GM19351 (cell line): Measurements from ENCODE around the gene GRIA3.

Experiments used
- ATAC-seq: cut with Tn5 transposase; IDR thresholded peaks from one replicate; pipeline ENCODE4 v1.9.1; 2021; ENCODE audit warnings: mild to moderate bottlenecking, moderate library complexity; ENCODE audit not compliant: unreplicated experiment

Gene GRIA3

DNA sequence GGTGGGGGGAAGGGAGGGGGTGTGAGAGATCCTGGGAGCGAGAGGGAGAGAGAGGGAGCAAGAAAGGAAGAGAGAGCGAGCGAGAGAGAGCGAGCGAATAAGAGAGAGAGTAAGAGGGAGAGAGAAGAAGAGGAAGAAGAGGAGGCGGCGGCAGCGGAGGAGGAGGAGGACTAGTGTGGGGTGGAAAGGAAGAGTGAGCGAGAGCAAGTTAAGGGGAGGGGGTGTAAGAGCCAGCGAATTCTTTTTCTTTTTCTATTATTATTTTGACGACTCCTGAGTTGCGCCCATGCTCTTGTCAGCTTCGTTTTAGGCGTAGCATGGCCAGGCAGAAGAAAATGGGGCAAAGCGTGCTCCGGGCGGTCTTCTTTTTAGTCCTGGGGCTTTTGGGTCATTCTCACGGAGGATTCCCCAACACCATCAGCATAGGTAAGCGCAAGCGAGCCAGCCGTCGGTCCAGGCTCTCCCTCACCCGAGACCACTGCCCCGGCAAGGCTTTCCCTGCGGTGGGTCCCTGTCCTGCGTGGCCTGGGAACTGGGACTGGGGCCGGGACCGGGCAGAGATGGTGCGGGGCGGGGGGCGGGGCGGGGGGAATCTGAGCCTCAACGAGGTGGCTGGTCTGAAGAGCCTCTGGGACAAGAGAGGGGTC, at the start of gene GRIA3:
Gene GRIA3, plus strand, starts transcription at position 60 of the 647 bp plus-strand sequence. Its CDS starts 258 bp downstream, at position 318.
- ATAC-seq = no peak

DNA sequence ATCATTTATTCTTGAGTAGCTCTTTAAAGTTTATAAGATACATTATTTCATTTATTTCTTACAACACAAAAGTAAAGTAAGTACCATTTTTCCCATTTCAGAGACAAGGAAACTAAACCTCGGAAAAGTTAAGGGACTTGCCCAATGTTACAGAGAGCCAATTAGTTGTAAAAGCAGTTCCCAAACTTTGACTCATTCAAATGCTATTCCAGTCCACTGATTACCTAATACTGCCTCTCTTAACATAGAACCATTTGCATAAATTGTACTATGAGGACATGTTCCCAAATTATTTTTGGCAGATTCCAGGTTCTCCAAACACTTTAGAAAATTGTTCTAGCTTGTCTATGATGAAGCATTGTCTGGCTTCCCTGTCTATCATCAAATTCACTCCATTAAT, 45.6 kb upstream of the GRIA3 start:
- ATAC-seq = no peak

DNA sequence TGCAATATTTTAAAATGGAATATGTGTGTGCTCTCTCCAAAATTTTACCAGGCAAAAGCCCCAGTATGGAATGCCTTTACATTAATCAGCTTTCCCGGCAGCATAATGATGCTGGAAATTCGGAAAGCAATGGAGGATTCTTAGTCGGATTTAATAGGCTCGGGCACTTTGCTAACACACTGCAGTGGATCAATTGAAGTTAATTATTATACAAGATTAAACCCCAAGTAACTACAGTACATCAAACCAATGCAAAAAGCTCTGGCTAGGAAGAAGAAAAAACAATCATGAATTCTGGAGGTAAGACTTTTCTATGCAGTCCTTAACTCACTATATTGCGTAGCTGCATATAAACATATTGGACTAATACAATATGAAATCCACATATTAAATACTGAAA, 43.6 kb upstream of the GRIA3 start:
- ATAC-seq = no peak

DNA sequence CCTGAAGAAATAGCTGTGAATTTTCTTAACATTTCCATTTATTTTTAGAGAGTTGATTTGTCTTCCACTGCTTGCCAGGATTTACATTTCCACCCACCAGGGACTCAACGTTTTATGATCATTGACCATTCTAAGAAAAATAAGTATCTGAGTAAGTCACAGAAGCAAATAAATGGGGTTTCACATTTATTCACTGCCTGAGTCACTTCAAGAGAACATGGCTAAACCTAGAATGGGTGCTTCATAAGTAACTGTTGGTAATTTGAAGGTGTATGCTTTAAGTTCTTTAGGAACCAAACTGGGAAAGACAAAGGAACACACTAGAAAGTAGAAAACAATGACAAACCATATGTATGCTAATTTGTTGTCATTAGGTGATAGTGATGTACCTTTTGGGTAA, 43.2 kb upstream of the GRIA3 start:
- ATAC-seq = no peak

DNA sequence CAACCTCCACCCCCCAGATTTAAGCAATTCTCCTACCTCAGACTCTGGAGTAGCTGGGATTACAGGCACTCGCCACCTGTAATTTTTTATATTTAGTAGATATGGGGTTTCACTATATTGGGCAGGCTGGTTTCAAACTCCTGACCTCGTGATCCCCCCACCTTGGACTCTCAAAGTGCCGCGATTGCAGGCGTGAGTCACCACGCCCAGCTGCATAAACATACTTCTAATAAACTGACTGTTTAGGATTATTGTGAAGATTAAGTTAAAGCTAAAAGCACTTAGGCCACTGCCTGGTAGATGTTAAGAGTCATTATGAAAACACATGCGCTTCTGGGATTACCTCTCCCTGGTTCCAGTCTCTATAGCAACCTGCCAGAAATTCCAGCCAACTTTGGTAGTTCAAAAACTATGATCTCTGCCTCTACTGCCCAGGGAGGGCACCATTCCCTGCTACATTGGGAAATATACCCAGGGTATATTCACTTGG, 30.2 kb upstream of the GRIA3 start:
- no peak for ATAC-seq

DNA sequence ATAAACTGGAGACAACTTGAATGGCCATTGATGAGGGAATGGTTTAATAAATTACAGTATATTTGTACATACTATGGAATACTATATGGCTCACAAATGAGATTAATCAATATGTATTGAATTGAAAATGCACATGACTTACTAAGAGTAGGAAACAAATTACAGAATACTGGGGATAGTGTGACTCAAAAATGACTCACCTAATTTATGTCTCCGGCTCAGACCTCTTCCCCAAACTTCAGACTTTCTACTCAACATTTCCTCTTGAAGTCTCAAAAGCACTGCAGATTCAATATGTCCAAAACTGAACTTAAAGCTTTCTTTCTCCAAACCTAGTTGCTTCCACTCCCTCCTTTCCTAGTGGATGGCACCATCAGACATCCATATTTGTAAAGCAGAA, 28.8 kb upstream of the GRIA3 start:
- no peak for ATAC-seq

DNA sequence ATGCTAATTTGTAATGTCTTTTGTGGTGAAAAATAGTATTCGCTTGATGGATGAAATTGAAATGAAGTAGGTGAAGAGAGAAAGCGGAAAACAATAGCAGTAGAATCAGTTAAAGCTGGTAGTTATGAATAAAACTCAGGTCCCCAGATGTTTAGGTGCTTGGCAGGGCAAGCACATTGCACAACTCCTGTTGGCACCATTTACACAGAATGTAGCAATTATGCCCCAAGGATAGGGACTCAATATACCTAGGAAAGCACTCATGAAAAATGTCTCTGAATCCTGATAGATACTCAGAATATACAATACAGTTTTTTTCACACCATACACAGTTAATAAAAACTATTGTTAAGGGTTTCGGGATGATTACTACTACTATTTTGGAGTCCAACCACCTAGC, 26.5 kb upstream of the GRIA3 start:
- ATAC-seq = no peak

DNA sequence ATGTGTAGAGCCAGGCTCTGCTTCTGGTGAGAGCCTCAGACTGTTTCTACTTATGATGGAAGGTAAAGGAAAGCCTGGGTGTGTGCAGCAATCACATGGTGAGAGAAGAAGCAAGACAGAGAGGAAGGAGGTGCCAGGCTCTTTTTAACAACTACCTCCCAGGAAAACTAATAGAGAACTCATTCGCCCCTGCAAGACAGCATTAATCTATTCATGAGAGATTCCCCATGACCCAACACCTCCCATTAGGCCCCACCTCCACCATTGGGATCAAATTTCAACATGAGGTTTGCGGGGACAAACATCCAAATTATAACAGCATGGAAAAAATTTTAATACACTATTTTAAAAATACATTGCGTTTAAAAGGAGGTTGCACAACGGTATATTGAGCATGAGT, 24.7 kb upstream of the GRIA3 start:
- ATAC-seq = no peak

DNA sequence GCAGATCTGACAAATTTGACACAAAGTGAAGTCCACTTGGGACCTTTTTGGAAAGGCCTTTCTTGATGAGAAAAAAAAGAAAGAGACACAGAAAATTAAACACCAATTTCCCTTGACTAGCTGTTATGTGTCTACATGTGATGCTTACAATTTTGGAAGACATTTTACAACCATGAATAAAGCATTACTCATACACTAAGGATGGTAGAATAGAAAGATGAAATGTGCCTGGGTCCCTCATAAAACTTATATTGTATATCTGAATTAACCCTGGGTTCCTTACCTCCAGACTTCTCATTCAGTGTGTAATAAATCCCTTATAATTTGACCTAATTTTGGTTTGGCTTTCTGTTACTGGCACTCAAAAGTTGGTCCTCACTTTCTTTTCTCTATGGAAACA, 16.5 kb upstream of the GRIA3 start:
- no peak for ATAC-seq

DNA sequence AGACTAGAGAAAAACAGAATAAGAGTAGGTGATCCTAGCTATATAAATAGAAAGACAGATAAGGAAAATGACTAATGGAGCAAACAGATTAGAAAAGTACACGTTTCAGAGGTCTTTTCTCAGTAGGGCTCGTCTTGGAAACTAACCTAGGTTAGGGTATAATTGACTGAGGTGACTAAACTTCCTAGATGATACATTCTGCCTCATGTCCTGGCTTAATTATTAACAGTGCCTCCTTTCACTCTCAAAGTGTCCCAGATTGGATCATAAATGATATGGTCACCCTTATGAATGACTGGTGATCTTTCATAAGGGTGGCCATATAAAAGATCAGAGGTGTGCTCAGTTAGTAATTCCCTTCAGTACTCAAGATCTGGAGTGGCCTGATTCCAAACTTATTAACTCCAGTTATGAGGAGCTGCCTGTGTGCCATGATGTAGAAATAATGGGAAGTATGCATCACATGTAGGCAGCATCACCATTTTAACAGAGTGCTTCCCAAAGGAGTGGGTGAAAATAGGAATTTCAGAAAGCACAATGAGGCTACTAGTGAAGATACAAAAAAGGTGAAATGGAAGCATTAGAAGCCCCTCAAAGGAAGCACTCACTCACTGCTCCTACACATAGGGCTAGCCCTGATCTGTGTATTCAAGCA, 14.7 kb upstream of the GRIA3 start:
- ATAC-seq = no peak

DNA sequence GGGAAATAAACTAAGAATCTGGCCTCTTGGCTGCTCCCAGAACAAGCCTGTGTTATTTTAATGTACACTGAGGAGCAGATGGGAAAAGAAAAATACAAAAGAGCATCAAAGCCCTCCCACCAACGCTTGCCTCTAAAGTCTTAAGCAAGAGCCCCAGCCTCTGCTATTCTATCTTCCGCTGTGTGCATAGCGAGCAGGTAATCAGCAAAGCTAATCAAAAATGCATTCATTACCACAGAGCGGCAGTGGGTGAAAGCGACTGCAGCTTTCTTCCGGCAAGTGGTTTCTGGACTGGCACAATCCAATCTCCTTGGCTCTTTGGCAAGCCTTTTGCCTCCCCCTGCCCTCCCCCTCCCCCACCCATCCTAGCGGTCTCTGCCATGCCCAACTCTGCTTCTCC, 13.5 kb upstream of the GRIA3 start:
- ATAC-seq = no peak

DNA sequence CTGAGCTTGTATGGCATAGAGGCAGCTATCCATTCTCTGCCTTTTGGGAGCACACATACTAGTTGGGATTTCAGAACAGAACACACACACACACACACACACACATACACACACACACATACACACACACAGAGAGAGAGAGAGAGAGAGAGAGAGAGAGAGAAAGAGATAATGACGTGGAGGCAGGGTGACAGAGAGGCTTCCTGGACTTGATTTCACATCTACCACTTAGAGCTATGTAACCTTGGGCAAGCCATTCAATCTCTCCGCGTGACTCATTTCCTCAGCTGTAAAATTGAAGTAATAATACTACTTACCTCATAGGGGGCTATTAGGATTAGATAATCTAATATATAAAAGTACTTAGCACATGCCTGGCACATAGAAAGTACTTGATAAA, 12.3 kb upstream of the GRIA3 start:
- ATAC-seq = no peak

DNA sequence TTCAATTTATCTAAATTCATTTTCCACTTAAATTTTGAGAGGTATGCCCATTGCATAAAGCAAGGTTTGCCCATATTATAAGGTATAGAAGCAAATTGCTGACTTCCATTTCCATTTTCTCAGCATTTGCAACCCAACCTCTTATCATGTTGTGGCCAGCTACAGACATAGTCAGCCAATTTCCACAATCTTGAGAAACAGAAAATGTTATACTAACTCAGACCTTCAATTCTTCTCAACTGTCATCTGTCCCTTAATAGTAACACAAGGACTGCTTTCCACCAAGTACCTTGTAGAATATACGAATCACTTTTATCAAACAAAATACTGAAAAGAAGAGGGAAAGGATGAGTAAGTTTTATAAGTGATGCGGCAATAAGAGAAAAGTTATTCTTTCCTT, 11.2 kb upstream of the GRIA3 start:
- ATAC-seq = no peak

DNA sequence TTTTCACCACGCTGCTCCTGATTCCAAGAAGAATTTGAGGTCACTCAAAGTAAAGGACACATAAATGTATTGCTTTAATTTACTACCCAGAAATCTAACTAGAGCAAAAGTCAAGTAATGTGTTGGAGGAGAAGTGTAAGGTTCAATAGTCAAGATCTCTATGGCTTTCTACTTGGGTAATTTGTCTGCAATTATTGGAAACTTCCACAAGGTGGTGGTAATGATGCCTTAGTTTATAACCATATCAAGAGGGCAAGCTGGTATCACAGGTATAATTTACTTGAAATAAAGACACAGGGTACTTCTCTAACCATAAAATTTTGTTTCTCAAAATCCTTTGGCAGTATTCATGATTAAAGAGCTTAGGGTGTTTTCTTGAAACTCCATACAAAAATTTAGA, 10.2 kb upstream of the GRIA3 start:
- ATAC-seq = no peak

DNA sequence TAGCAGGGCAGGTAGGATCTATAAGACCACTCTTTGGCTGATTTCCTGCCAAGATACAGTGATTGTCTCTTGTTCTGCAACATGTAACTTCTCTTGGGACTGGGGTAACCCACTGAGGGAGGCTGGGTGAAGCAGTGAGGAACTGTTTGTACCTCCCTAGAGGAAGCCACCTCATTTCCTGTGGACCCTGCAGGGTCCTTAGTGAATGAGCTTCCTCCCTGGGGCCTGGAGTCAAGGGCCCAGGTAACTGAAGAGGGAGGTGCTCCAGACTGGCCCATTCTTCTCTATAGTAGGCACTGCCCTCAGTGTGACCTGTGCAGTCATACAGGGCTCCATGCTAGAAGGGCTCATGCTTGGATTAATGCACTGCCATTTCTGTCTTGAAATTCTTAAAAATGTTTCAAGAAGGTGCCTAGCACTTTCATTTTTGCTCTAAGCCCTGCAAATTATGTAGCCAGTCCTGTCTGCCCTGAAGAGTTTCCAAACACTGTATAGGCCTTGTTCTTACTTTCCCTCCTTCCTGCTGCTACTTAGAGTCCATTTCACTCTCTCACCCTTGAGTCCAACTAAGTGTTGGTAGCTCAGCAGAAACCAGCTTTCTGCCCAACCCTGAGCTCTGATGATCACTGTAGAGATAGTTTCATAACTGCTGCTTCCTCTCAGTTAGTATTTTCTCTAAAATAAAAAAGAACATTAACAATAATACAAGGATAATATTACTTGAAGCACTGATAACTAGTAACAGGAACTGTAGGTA, 8.5 kb upstream of the GRIA3 start:
- no peak for ATAC-seq

DNA sequence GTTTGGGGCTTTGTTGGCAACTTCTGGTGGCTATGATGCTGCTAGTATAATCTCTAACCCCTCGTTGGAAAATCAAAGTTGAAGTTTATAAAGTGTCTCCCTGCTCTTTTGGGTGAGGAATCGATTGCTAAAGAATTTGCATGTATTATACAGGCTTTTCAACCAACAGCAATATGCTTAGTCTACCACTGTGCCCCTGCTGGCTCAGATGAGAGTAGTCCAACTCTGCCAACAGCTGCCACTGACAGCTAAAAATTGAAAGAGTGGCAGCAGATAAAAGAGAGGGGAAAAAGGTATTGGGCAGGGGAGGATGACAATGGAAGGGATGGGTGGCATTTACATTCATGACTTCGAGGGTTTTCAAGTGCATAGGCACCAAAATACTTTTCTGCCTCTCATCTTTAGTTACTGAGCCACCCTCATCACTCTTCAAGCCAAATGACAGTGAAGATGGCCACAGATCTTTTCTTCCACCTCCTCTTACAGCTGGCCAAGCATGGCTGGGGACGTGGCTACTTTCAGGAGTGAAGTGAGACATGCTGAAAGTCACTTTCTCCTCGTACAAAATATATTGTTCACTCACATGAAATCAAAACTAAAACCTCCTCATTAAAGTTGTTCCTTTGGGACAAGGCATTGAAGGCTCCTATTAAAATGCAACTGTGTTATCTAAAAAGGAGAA, 2.7 kb upstream of the GRIA3 start:
- peak; percentile 36 for ATAC-seq

DNA sequence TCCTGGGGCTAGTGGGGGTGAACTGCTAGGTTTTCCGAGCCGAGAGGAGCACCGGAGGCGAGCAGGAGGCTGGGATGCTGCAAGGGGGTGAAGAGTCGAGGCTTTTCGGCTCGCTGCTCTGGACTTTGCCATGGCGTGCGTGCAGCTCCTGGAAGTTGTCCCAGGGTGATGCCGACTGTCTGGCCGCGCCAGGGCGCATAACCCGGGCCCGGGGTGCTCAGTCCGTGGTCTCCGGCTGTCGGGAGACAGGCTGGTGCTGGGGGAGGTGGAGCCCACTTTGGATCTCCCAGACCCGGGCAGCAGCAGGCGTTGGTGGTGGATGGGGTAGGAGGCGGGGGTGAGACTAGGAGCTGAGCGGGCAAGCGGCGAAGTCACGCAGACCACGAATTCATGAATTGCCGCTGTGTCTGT, 793 bp downstream of the GRIA3 start:
- ATAC-seq = no peak

DNA sequence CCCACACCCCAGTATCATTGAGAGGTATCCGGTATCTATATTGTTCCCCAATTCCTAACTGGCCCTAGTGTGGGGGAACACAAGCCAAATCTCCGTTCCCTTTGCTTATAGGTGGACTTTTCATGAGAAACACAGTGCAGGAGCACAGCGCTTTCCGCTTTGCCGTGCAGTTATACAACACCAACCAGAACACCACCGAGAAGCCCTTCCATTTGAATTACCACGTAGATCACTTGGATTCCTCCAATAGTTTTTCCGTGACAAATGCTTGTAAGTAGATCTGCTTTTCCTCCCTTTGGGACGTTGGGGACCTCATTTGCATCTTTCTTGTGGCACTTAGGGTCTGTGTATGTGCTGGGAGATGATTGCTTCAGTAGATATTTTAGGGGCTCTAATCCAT, 1.6 kb downstream of the GRIA3 start:
- no peak for ATAC-seq

DNA sequence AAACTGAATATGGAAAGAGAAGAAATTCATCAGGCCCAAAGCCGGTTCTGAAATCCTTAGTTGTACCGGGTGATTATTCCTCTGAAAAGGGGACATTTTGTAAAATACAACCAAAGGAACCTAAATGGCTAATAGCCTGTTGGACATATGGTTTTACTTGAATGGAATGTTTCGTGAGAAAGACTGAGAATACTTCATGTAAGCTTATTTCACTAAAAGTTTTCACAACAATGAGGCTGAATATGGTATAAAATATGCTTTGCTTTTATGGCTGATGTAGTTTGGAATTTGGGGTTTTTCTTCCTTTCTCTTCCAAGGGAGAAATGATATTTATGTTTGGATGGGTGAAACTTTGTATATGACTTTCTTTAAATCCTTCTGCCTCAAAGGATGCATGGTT, 2.7 kb downstream of the GRIA3 start:
- no peak for ATAC-seq

DNA sequence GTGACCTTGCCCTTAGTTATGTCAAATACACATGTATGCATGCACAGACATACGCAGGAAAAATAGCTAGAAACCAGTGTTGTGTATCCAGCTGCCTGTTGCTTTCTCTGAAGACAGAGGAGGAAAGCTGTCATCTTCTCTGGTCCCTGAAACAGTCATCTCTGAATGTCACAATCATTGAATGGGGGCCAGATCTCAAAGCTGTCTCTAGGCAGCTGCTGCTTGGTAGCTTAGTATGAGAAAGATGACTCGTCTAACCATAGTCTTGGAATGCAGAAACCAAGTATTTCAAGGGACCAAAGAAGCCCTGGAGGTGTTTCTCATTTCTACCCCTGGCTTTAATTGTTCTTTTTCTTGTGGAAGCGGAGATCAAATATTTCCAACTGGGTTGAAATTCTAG, 4.0 kb downstream of the GRIA3 start:
- no peak for ATAC-seq

DNA sequence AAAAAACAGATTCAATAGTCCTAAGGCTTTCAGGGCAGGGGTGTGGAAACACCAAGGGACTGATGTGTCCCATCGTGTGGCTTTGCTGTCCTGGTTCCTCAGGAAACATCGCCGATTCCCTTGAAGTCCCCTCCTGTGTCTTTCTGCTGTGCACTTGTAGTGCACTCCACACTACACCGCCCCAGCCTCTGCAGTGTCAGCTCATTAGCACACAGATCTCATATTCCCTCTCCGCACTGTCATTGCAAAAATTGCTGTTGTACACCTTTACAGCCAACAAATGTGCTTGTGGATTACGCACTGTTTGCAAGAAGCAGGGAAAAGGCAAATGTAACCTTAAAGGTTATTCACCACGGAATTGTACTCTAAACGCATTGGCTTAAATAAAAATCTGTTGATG, 5.3 kb downstream of the GRIA3 start:
- no peak for ATAC-seq

DNA sequence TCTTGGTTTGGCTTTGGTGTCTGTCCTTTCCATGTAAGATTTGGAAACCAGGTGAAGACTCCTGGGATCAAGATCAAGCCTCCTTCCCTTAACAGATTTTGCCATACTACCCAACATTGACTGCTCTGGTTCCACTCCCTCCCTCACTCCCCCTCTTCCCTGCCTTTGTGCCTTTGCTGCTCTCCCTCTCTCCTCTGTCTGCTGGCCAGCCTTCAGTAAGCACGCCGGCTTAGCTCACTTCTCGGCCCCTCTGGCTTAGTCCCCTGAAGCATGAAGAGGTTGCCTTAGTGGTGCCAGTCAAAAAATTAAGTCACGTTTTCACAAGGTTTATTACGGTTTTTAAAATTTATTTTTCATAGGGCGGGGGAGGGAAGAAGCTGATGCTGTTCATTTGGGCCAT, 6.0 kb downstream of the GRIA3 start:
- no peak for ATAC-seq
